ENCODE measurements around the gene PARN. TPM values are rescaled to one million over a fixed set of nuclear protein-coding genes. Genes with fewer than 3 reads are reported as not detected.

Gene PARN
- total and polyA plus RNA-seq, 2 experiments from 2014 or later, result 32.5 to 61.3 TPM

- no peak for TF ChIP-seq ZNF114 (CRISPR knock-in tag; IDR thresholded peaks at IDR 0.05)
Measured at GRCh38 chr16:14530046-14530445, 100.0 kb downstream of the PARN start (continued).

- Histone ChIP-seq H3K36me3 (ENCODE audit: insufficient read depth) (no peaks in the 10 kb centered on the region), H3K27ac (ENCODE audit: low read depth) (peak overlapping the region; percentile 41; the same call in 1 of the 2 replicates), H3K79me2 (replicated peaks; ENCODE audit: insufficient read depth) (no peaks in the 10 kb centered on the region; the same call in 1 of the 2 replicates), H3K27me3 (ENCODE audit: insufficient read depth) (no peaks in the 10 kb centered on the region), H3K9me2 (ENCODE audit: insufficient read depth) (no peaks in the 10 kb centered on the region), H3K4me2 (peak overlapping the region; percentile 59), H2AFZ (no peak overlapping the region), H4K20me1 (replicated peaks; ENCODE audit: insufficient read depth) (no peaks in the 10 kb centered on the region), H3F3A (replicated peaks; ENCODE audit: low read depth) (no peaks in the 10 kb centered on the region), H3K4me3 (0 out of 2 replicates have a peak overlapping the region, but pooled peaks have one; percentile 8), H3K4me1 (ENCODE audit: insufficient read depth) (peaks cover 30% of the 10 kb centered on the region)
- Mint-ChIP-seq H3K27me3 (ENCODE audit: insufficient read depth, low read depth, poor library complexity) (peaks cover 4% of the 10 kb centered on the region), H3K4me3 (peak overlapping the region; percentile 51), H3K36me3 (ENCODE audit: low read depth) (peaks cover 21% of the 10 kb centered on the region), H3K27ac (peak overlapping the region; percentile 90), H3K9me3 (peaks cover 11% of the 10 kb centered on the region), H3K4me1 (peaks cover 37% of the 10 kb centered on the region)
- TF ChIP-seq CTCF (conservative IDR thresholded peaks at IDR 0.05; ENCODE audit: low read depth in 2 of 2), result peak; percentile 91
- no peak for TF ChIP-seq POLR2AphosphoS5 (IDR thresholded peaks at IDR 0.05; ENCODE audit: low read depth)
- TF ChIP-seq EZH2 (IDR thresholded peaks at IDR 0.05; ENCODE audit: low read depth, unreplicated experiment), result no peak
- ATAC-seq (peak; percentile 95), DNase-seq (ENCODE audit: low spot score) (peak; percentile 90)
Measured at GRCh38 chr16:14529010-14529669, 100.9 kb downstream of the PARN start.

- no peak for DNase-seq (ENCODE audit: low spot score)
- H3K36me3 ChIP-seq (ENCODE audit: insufficient read depth), result no peaks in the 10 kb centered on the region
- H3K27ac ChIP-seq (ENCODE audit: low read depth), result no peak overlapping the region; the same call in 1 of the 2 replicates
- no peaks in the 10 kb centered on the region for H3K9me2 ChIP-seq (ENCODE audit: insufficient read depth)
- Mint-ChIP-seq H3K9me3 (peaks cover 3% of the 10 kb centered on the region), H3K4me1 (peaks cover 45% of the 10 kb centered on the region), H3K36me3 (ENCODE audit: low read depth) (peaks cover 12% of the 10 kb centered on the region), H3K27ac (peak overlapping the region; percentile 42; the same call in 1 of the 2 replicates), H3K27me3 (ENCODE audit: insufficient read depth, low read depth, poor library complexity) (no peaks in the 10 kb centered on the region), H3K4me3 (no peak overlapping the region)
- no peak overlapping the region for H2AFZ ChIP-seq
- no peaks in the 10 kb centered on the region; the same call in 1 of the 2 replicates for H3K79me2 ChIP-seq (replicated peaks; ENCODE audit: insufficient read depth)
- no peak overlapping the region for H3K4me3 ChIP-seq
- ATAC-seq, result no peak
- H3K4me1 ChIP-seq (ENCODE audit: insufficient read depth), result peaks cover 39% of the 10 kb centered on the region
- H3F3A ChIP-seq (replicated peaks; ENCODE audit: low read depth), result no peaks in the 10 kb centered on the region
- no peaks in the 10 kb centered on the region for H3K27me3 ChIP-seq (ENCODE audit: insufficient read depth)
- H3K4me2 ChIP-seq, result peak overlapping the region; percentile 59
- H4K20me1 ChIP-seq (replicated peaks; ENCODE audit: insufficient read depth), result no peaks in the 10 kb centered on the region
- TF ChIP-seq ZNF331 (CRISPR knock-in tag; IDR thresholded peaks at IDR 0.05; ENCODE audit: low read depth), result no peak
- TF ChIP-seq EZH2 (IDR thresholded peaks at IDR 0.05; ENCODE audit: low read depth, unreplicated experiment), result no peak
- TF ChIP-seq NANOG (IDR thresholded peaks at IDR 0.05; ENCODE audit: borderline replicate concordance), result no peak
- no peak for TF ChIP-seq ZNF462 (CRISPR knock-in tag; IDR thresholded peaks at IDR 0.05)
- TF ChIP-seq JUNB (IDR thresholded peaks at IDR 0.05; ENCODE audit: unreplicated experiment), result no peak
- TF ChIP-seq STAT1 (IDR thresholded peaks at IDR 0.05; ENCODE audit: unreplicated experiment), result no peak
- TF ChIP-seq ZNF114 (CRISPR knock-in tag; IDR thresholded peaks at IDR 0.05), result no peak
- no peak for TF ChIP-seq POLR2AphosphoS5 (IDR thresholded peaks at IDR 0.05; ENCODE audit: low read depth)
- no peak for TF ChIP-seq ETS1 (IDR thresholded peaks at IDR 0.05)
Measured at GRCh38 chr16:14528306-14528705, 101.8 kb downstream of the PARN start.

Data from GM23338 (cell line).